Neutrophil (primary cell): Measurements from ENCODE around the gene FAHD1.

ENCODE experiments used
- H3K27ac ChIP-seq: fragments of 200-600 bp; sonication (generic); 2 replicates; pipeline ENCODE4 v1.5.1; 2016; ENCODE audit warnings: mild to moderate bottlenecking, moderate library complexity
- H3K27me3 ChIP-seq: fragments of 200-600 bp; sonication (generic); 2 replicates; pipeline ENCODE4 v1.6.0; 2016; ENCODE audit warnings: mild to moderate bottlenecking
- H3K36me3 ChIP-seq: fragments of 200-600 bp; sonication (generic); 2 replicates; pipeline ENCODE4 v1.5.1; 2017
- H3K4me1 ChIP-seq, 2 experiments: fragments of 200-600 bp in 1 of 2; sonication (generic) in 1 of 2; 1 replicate in 1 of 2; 2 replicates in 1 of 2; pipeline versions ENCODE4 v1.5.1 to v1.6.1; 2013 to 2016; ENCODE audit warnings: low read depth in 1 of 2, low read length in 1 of 2, mild to moderate bottlenecking in 1 of 2, moderate library complexity in 1 of 2; ENCODE audit not compliant: control insufficient read depth in 1 of 2, insufficient read depth in 1 of 2
- H3K4me3 ChIP-seq, 2 experiments: fragments of 200-600 bp in 1 of 2; sonication (generic) in 1 of 2; 1 replicate in 1 of 2; 2 replicates in 1 of 2; pipeline ENCODE4 v1.5.1; 2013 to 2016; ENCODE audit warnings: low read depth in 1 of 2, low read length in 1 of 2, mild to moderate bottlenecking in 1 of 2, moderate library complexity in 1 of 2
- H3K9me3 ChIP-seq: fragments of 200-600 bp; sonication (generic); 2 replicates; pipeline ENCODE4 v1.5.1; 2016
- CTCF ChIP-seq: fragments of 200-600 bp; sonication (generic); IDR thresholded peaks from 2 replicates; pipeline ENCODE4 v1.5.1; 2016; ENCODE audit warnings: antibody characterized with exemption

The FAHD1 gene

DNA sequence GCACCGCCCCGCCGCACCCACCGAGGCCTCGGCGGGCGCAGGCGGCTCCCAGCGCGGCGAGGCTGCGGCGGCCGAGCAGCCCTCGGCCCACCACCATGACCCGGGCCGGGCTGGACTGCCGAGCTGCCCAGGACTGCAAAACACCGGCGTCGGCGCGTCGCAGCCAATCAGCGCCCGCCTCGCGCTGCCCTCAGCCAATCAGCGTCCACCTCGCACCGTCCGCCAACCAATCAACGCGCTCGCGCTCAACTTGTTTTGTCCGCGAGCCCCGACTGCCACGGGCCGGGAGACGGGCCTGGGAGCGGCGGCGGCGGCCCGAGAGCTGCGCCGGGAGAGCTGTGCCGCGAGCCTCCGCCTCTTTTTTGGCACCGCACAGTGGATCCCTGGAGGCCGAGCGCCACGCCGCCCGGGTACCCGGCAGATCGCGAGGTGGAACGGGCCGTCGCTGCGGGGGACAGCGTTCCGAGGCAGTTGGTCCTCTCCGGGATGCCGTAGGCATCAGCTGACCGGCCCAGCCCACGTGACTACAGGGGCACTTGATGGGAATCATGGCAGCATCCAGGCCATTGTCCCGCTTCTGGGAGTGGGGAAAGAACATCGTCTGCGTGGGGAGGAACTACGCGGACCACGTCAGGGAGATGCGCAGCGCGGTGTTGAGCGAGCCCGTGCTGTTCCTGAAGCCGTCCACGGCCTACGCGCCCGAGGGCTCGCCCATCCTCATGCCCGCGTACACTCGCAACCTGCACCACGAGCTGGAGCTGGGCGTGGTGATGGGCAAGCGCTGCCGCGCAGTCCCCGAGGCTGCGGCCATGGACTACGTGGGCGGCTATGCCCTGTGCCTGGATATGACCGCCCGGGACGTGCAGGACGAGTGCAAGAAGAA is at the start of gene FAHD1, which contains the start of gene HAGH:
Gene FAHD1, plus strand, starts transcription at position 516 of the 883 bp plus-strand sequence. Its CDS starts 33 bp downstream, at position 549.
Gene HAGH, minus strand, starts transcription at position 135 of the 883 bp plus-strand sequence. Its CDS starts 38 bp downstream, at position 97.
- no peaks in the 10 kb centered on the region for H3K27me3 ChIP-seq
- peak within 1 kb of the TSS; percentile 93 to 94 for H3K4me3 ChIP-seq
- peaks cover 10% of the 10 kb centered on the region for H3K36me3 ChIP-seq
- TF ChIP-seq CTCF, result peak; percentile 27
- H3K27ac ChIP-seq, result peak within 1 kb of the TSS; percentile 91
- H3K4me1 ChIP-seq, result peaks cover 17 to 19% of the 10 kb centered on the region in 2 experiments
- no peaks in the 10 kb centered on the region for H3K9me3 ChIP-seq

- Histone ChIP-seq H3K27ac (no peak overlapping the region), H3K9me3 (no peaks in the 10 kb centered on the region), H3K4me3 (no peak overlapping the region), H3K4me1 (peaks cover 31 to 41% of the 10 kb centered on the region in 2 experiments), H3K36me3 (peaks cover 63% of the 10 kb centered on the region), H3K27me3 (no peaks in the 10 kb centered on the region)
- TF ChIP-seq CTCF, result no peak
Measured at GRCh38 chr16:1777375-1778199, 49.4 kb upstream of the FAHD1 start.

DNA sequence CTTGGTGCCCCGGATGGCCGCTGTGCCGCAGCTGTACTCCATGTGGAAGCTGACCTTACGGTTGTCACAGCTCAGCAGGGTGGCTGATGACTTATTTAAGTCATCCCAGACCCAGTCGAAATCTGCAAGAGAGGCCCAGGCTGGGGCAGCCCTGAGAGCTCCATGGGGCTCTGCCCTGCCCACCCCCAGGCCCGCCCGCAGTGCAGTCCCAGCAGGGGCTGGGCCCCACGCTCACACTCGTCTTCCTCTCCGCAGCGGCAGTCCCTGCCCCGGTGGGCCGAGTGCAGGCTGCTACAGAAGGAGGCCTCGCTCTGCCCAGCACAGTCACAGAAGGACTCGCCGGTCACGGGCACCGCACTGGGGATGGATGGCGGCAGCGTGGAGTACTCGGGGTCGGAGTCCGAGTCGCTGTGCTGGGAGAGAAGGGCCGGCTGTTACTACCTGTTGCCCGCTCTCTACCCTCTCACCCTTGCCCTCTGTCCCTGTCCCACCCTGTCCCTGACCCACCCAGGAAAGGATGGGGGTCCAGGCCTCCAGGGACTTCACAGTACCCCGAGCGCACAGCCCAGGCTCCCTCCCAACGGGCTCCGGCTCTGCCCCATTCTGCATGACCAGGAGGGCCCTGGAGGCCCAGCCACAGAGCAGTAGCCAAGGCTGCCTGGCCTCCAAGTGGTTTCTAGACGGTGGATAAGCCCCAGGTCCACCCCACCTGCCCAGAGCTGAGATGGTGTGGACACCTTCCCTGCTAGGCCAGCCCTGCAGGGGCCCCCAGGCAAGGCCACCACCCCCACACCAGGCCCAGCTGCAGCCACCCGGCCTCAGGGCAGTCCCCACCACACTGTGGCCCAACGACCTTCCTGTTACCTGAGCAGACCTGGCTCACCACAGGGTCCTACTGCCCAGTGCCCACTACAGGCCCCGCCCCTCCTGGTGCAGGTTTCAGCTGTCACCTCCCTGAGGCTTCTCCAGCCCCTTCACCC is 48.5 kb upstream of the FAHD1 start:
- H3K4me3 ChIP-seq, result no peak overlapping the region
- peaks cover 63% of the 10 kb centered on the region for H3K36me3 ChIP-seq
- H3K4me1 ChIP-seq, result peaks cover 33 to 38% of the 10 kb centered on the region in 2 experiments
- no peak for TF ChIP-seq CTCF
- H3K9me3 ChIP-seq, result no peaks in the 10 kb centered on the region
- H3K27ac ChIP-seq, result no peak overlapping the region
- no peaks in the 10 kb centered on the region for H3K27me3 ChIP-seq

DNA sequence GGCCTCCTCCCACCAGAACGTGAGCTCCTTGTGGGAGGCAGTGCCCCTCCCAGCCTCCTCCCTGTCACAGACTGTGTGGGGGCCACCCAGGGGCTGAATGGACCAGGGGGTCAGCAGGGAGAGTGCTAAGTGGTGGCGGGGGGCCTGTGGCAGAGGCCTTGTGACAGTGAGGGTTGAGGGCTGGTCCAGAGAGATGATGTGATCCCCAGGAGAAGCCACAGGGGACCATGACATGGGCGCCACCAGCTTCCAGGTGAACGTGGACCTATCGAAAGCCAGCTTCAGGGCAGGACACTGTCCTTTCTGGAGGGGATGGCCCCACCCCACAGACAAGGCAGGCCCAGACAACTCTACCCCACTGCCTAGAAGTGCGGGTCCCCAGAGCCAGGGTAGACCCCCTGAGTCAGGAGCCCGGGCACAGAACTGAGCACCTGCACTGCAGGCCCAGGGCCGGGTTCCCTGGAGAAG is 47.7 kb upstream of the FAHD1 start:
- no peak for TF ChIP-seq CTCF
- Histone ChIP-seq H3K4me3 (no peak overlapping the region), H3K27ac (no peak overlapping the region), H3K4me1 (peaks cover 33% of the 10 kb centered on the region in 2 experiments), H3K9me3 (no peaks in the 10 kb centered on the region), H3K36me3 (peaks cover 63% of the 10 kb centered on the region), H3K27me3 (no peaks in the 10 kb centered on the region)
